Motor neuron (in vitro differentiated cells): ENCODE measurements around the gene ATP5MC2. TPM values are rescaled to one million over a fixed set of nuclear protein-coding genes. Genes with fewer than 3 reads are reported as not detected.
"Not testable (repeated sequence)": the region's sequence is repeated elsewhere in the genome, so short reads cannot be mapped to it uniquely, and the experiment has no call there.

Source experiments
- ATAC-seq, 8 experiments: fragments of 200-7000 bp; cut with Tn5 transposase; replicated peaks in 6 of 8; 2 replicates each; pipeline ENCODE4 v1.8.0; 2021; ENCODE audit warnings: mild to moderate bottlenecking in 8 of 8, moderate library complexity in 8 of 8
- H3K27ac ChIP-seq, 2 donors: fragments of 250-450 bp; sonication (Bioruptor Pico); 2 replicates each; pipeline ENCODE4 v1.9.0; 2021; ENCODE audit warnings: antibody characterized with exemption in 2 of 2, mild to moderate bottlenecking in 2 of 2, moderate library complexity in 1 of 2
- H3K4me1 ChIP-seq, 2 donors: fragments of 250-450 bp; sonication (Bioruptor Pico); replicated peaks in 1 of 2; 2 replicates each; pipeline ENCODE4 v1.6.1; 2021; ENCODE audit warnings: antibody characterized with exemption in 2 of 2, mild to moderate bottlenecking in 2 of 2, moderate library complexity in 1 of 2
- H3K4me3 ChIP-seq, 5 donors: fragments of 250-450 bp; sonication (Bioruptor Pico); 2 replicates each; pipeline ENCODE4 v1.9.0; 2021; ENCODE audit warnings: antibody characterized with exemption in 5 of 5, mild to moderate bottlenecking in 5 of 5, moderate library complexity in 4 of 5
- WGBS, 10 experiments: fragments of 450-650 bp; shearing (Covaris generic); methylation state at CpG; one replicate each; pipeline ENCODE4 v1.0.0; 2022; 5-methylcytosine and 5-hydroxymethylcytosine counted together
- in situ Hi-C, 9 experiments: fragments of 400-800 bp; cut with MboI; loops; one replicate each; pipeline ENCODE4 v1.15.0; 2021; ENCODE audit warnings: low sequenced_read_pairs in 9 of 9, low pct_unique_long_range_greater_than_20kb in 2 of 9; ENCODE audit not compliant: unreplicated experiment in 9 of 9
- total RNA-seq, 8 experiments: library from RNA; unstranded; fragments of 300-600 nt; gene quantifications; 2 replicates each; pipeline versions ENCODE4 v1.2.3 to v1.2.4, GENCODE V29; 2022

The ATP5MC2 gene
- total RNA-seq, 8 experiments from 2014 or later = 318 to 563 (median 434) TPM

DNA sequence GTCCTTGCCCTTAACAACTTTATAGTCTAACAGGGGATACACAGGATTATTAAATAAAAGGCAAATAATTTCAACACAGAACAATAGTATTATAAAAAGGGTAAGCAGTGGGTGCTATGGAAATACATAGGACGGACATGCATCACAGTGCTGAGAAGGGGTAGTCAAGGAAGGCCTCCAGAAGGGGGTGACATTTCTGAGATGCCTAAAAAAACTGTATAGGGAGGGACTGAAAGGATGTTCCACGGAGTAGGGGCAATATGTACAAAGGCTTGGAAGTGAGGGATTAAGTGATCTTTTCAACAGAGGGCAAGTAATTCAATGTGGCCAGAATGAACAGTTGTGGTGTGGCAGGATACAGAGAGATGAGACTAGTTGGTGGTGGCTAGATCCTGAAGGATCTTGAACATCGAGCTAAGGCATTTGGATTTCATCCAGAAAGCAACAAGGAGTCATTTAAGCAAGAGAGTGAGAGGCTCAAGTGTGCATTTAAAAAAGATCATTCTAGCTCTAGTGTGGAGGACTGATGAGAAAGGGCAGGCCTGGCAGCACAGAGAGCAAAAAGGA is 8.9 kb upstream of the ATP5MC2 start:
- no peak for ATAC-seq
- 29 to 100% (median 73%) methylated on average over 1 to 3 of the region's 3 CpGs; no CpG with 5 or more reads in 1 of the 10 experiments for WGBS, 10 experiments
- in situ Hi-C loops = no loop called here
- Histone ChIP-seq H3K27ac (no peak overlapping the region), H3K4me3 (no peak overlapping the region), H3K4me1 (no peaks in the 10 kb centered on the region)

DNA sequence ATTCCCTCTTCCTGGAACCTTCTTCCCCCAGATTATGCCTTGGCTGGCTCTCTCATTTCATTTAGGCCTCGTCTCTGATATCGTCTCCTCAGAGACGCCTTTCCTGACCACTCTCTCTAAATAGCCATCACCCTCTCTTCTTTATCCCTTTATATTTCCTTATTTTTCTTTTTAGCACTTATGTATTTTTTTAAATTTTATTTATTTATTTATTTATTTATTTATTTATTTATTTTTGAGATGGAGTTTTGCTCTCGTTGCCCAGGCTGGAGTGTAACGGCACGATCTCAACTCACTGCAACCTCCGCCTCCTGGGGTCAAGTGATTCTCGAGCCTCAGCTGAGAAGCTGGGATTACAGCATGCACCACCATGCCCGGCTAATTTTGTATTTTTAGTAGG is 8.1 kb upstream of the ATP5MC2 start:
- Histone ChIP-seq H3K27ac (no peak overlapping the region), H3K4me1 (peaks cover 0 to 7% of the 10 kb centered on the region in 2 donors), H3K4me3 (no peak overlapping the region)
- in situ Hi-C loops = no loop called here
- ATAC-seq = no peak
- 78 to 100% (median 90%) methylated on average over 3 to 9 of the region's 9 CpGs for WGBS, 10 experiments

DNA sequence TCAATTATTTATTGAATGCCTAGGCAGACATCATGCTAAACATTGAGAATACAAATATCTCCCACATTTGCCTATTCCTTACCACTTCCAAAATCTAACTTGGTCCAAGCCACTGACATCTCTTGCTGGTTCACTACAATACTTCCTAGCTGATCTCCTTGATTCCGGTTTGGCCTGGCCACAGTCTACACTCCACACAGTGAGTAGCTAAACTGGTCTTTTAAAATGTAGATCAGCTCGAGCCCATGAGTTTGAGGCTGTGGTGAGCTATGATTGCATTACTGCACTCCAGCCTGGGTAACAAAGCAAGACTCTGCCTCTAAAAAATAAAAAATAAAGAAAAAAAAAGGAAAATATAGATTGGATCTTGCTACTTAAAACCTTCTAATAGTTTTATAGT is 7.6 kb upstream of the ATP5MC2 start:
- in situ Hi-C loops = no loop called here
- no peak for ATAC-seq
- peaks cover 0 to 12% of the 10 kb centered on the region in 2 donors for H3K4me1 ChIP-seq
- 57 to 100% (median 70%) methylated on average over 1 to 2 of the region's 2 CpGs; no CpG with 5 or more reads in 2 of the 10 experiments for WGBS, 10 experiments
- no peak overlapping the region for H3K27ac ChIP-seq
- H3K4me3 ChIP-seq = no peak overlapping the region

DNA sequence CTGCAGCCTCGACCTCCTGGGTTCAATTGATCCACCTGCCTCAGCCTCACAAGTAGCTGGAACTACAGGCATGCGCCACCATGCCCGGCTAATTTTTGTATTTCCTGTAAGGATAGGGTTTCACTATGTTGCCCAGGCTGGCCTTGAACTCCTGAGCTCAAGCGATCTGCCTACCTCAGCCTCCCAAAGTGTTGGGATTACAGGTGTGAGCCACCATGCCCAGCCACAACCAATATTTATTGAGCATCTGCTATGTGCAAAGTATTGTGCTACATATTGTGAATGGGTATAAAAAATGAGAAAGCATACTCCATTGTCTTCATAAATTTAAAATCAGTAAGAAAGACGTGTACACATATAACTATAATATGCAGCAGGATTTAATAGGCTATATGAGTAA is 4.2 kb upstream of the ATP5MC2 start:
- in situ Hi-C loops, H3K27ac ChIP-seq, ATAC-seq, H3K4me3 ChIP-seq: not testable (repeated sequence)
- peaks cover 19 to 32% of the 10 kb centered on the region in 2 donors for H3K4me1 ChIP-seq
- WGBS, 10 experiments = 43 to 100% (median 91%) methylated on average over 1 to 5 of the region's 5 CpGs

DNA sequence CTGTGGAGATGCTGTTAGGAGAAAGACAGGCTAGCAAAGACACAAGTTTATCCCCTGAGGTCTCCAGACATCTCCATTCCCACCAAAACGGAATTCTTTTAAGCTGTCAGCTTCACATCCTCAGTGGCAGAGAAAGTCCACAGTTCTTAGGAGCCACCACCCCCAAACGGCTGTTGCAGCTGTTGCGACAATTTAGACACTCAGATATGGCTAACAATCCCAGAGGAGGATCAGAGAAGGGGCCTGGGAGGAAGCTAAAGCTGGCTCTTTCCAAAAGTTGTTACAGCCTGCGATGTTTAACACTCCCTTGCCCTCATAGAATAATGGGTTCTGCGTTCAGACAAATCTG is 1.9 kb upstream of the ATP5MC2 start:
- peak overlapping the region; percentile 27 to 70 (median 36) for H3K4me3 ChIP-seq
- peak overlapping the region; percentile 93 to 98 for H3K27ac ChIP-seq
- no peak for ATAC-seq
- in situ Hi-C loops = loop anchor here in 2 of 9 experiments (10.0 kb wide), 1 partner anchor 133 kb away; no protein-coding TSS in a partner anchor
- peaks cover 25 to 38% of the 10 kb centered on the region in 2 donors for H3K4me1 ChIP-seq
- WGBS, 10 experiments = 23 to 100% (median 62%) methylated on average over 1 to 5 of the region's 5 CpGs; no CpG with 5 or more reads in 1 of the 10 experiments

DNA sequence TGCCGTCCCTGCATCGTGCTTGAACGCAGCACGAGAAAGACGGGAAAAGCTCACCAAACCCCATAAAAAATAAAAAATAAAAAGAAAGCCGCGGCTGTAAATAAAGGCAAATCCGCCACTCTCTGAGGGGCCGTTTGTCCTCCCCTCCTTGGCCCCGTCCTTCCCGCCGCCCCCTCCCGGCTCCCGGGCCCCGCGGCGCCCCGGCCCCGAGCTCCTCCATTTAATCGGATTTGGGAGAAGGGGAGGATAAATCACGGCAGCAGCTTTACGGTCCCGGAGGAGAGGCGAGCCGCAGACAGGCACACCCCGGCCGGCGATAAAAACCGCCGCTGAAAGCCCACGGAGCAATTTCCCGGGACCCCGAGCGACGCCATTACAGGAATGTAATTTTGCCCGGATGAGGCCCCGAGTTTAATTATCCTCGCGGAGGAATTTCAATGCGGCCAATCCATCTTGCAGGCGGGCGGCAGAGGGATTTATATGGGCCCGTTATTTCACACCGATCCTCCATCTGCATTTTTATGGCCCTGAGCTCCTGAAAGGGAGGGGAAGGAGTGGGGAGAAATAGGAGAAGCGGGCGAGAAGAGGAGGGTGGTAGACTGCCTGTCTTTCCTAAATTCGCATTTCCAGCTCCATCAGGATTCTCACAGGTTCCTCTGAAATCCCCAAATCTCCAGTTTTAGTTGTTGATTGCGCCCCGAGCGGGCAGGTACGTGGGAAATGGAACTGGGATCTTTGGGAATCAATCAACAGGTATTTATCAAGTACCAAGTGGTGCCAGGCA is 1.3 kb upstream of the ATP5MC2 start:
- peaks cover 25 to 38% of the 10 kb centered on the region in 2 donors for H3K4me1 ChIP-seq
- peak in 4 of 8 experiments; percentile 6 to 38 (median 12) for ATAC-seq
- in situ Hi-C loops = loop anchor here in 2 of 9 experiments (10.0 kb wide), 1 partner anchor 132 kb away; no protein-coding TSS in a partner anchor
- H3K27ac ChIP-seq = peak overlapping the region; percentile 93 to 98
- 0 to 19% (median 4%) methylated on average over 1 to 15 of the region's 51 CpGs; no CpG with 5 or more reads in 4 of the 10 experiments for WGBS, 10 experiments
- peak overlapping the region; percentile 27 to 70 (median 36) for H3K4me3 ChIP-seq

DNA sequence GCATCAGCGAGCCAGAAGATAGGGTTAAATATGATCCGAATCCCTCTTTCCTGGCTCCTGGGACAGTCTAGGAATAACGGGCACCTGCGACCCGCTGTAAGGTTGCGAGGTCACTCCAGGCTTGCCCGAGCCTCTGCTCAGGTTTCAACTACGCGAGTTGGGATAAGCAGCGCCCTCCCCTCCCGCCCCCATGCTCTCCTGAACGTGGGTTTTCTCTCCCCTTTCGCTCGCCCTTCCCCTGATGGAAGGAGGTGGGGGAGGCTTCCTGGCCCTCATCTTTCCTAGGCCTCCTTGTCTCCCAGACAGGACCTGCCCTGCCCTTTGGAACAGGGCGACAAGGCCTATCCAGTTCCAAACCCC is 753 bp upstream of the ATP5MC2 start:
- in situ Hi-C loops = loop anchor here in 2 of 9 experiments (10.0 kb wide), 1 partner anchor 132 kb away; no protein-coding TSS in a partner anchor

DNA sequence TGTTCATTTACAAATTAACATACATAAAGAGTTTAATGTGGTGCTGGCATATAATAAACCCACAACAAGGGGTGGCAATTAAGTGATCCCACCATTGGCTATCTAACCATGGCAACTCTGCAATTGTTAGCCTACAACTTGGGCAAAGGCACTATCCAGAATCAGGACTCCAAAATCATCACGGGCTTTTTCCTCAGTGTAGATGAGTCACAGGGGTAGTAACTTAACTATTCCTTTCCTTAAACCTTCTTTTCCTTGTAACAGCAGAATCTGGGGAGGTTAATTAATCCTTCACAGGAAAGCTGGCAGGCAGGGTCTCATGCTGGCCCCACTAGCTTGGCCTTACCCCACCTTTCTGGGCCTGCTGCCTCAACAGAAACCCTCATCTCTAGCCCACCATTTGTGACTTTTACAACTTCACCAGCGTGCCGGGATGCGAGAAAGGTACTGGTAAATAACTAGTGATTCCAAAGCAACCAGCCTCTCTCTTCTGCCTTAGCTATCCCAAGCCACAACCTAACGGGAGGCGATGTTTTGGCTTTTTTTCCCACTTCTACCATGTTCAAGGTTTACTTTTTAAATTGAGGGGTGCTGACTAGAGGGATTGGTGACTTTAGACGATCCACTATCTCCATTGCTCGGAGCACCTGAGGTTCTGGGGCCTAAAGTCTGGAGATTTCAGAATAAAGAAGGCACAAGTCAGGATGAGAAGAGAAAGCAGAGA is 744 bp downstream of the ATP5MC2 start:
- no peak for ATAC-seq
- H3K4me1 ChIP-seq = peaks cover 25 to 38% of the 10 kb centered on the region in 2 donors
- H3K27ac ChIP-seq = peak overlapping the region; percentile 89 to 90
- peak overlapping the region; percentile 48 to 83 (median 70) for H3K4me3 ChIP-seq
- 10 to 60% (median 36%) methylated on average over 1 to 8 of the region's 8 CpGs; no CpG with 5 or more reads in 1 of the 10 experiments for WGBS, 10 experiments
- in situ Hi-C loops = loop anchor here in 4 of 9 experiments (10.0 to 25.0 kb wide), 2 partner anchors 130 to 138 kb away; no protein-coding TSS in a partner anchor

More for the DNA sequence above, 753 bp upstream of the ATP5MC2 start:
- H3K4me1 ChIP-seq = peaks cover 25 to 38% of the 10 kb centered on the region in 2 donors
- H3K4me3 ChIP-seq = peak overlapping the region; percentile 27 to 70 (median 36)
- peak overlapping the region; percentile 93 to 98 for H3K27ac ChIP-seq
- ATAC-seq = peak in 7 of 8 experiments; percentile 4 to 26 (median 7)
- WGBS, 10 experiments = 0 to 40% (median 5%) methylated on average over 1 to 6 of the region's 15 CpGs; no CpG with 5 or more reads in 4 of the 10 experiments

DNA sequence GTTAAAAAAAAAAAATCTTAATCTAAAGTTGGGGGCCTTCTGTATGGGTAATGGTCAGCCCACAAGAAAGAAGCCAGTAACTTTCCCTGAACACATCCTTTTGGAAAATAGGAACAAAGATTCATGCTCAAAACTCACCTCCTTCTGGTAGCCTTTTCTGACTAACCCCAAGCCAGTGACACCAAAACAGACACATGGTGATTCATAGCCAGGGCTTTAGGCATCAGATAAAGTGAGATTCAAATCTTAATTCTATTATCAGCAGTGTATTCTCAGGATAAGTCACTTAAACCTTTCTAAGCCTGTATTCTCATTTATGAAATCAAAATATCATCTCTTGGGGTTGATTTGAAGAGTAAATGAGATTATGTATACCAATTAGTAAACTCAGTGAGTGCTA is 4.9 kb downstream of the ATP5MC2 start:
- in situ Hi-C loops = loop anchor here in 4 of 9 experiments (10.0 to 25.0 kb wide), 2 partner anchors 126 to 134 kb away; no protein-coding TSS in a partner anchor
- Histone ChIP-seq H3K4me3 (no peak overlapping the region), H3K4me1 (peaks cover 7 to 8% of the 10 kb centered on the region in 2 donors), H3K27ac (no peak overlapping the region)
- no peak for ATAC-seq

DNA sequence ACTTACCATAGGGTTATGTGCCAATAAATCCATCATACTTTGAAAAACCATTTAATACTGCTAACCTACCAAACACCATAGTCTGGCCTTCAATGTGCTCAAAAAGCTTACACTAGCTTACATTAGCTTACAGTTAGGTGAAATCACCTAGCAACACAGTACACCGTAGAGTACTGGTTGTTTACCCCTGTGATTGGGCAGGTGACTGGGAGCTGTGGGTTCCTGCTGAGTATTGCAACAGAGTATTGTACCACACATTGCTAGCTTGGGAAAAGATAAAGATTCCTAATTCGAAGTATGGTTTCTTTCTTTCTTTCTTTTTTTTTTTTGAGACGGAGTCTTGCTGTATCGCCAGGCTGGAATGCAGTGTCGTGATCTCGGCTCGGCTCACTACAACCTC is 5.6 kb downstream of the ATP5MC2 start:
- Histone ChIP-seq H3K27ac (no peak overlapping the region), H3K4me1 (peaks cover 7 to 8% of the 10 kb centered on the region in 2 donors), H3K4me3 (no peak overlapping the region)
- 80 to 100% (median 99%) methylated on average over 1 to 6 of the region's 7 CpGs; no CpG with 5 or more reads in 4 of the 10 experiments for WGBS, 10 experiments
- in situ Hi-C loops = loop anchor here in 4 of 9 experiments (10.0 to 25.0 kb wide), 2 partner anchors 126 to 133 kb away; no protein-coding TSS in a partner anchor
- no peak for ATAC-seq

DNA sequence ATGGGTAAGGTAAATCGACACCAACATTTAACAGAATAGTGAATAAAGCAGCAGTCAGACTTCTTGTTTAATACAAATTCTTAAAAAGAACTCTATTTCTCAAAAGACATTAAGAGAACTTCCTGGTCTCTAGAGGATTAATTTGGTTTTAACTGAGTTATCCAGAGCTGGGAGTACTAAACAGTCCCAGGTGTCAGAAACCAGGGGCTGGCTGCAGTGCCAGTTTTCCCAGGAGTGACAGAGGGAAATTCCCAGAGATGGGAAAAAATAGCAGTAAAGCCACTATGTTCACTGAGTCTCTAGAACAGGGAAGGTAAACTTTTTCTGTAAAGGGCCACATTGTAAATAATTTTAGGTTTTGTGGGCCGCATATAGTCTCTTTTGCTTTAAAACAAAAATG is 8.8 kb downstream of the ATP5MC2 start:
- in situ Hi-C loops = loop anchor here in 2 of 9 experiments (25.0 kb wide), 1 partner anchor 130 kb away; no protein-coding TSS in a partner anchor
- H3K27ac ChIP-seq = no peak overlapping the region
- ATAC-seq = no peak
- WGBS, 10 experiments = 73 to 100% (median 100%) methylated on average over 1 to 2 of the region's 2 CpGs; no CpG with 5 or more reads in 1 of the 10 experiments
- no peak overlapping the region for H3K4me3 ChIP-seq
- H3K4me1 ChIP-seq = no peaks in the 10 kb centered on the region

DNA sequence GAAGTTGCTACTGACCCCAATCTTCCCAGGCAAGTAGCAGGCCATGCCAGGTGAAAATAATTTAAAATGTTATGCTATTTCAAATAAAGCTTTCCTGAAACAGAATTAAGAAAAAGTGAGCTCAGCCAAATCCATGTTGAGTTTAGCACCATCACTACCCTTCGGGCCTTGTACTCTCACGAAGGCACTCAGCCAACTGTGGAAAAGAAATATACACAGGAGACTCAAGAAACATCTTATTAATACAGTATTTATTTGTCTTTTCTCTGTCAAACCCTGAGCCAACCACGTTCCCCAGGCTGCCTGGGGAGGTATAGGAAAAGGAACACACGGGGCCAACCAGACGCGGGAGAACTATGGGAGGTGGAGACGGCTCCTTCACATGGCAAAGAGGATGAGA is 10.9 kb downstream of the ATP5MC2 start:
- WGBS, 10 experiments = 67 to 100% (median 89%) methylated on average over 1 to 7 of the region's 7 CpGs; no CpG with 5 or more reads in 1 of the 10 experiments
- H3K27ac ChIP-seq = no peak overlapping the region
- no peak overlapping the region for H3K4me3 ChIP-seq
- ATAC-seq = no peak
- H3K4me1 ChIP-seq = peaks cover 0 to 4% of the 10 kb centered on the region in 2 donors
- in situ Hi-C loops = loop anchor here in 2 of 9 experiments (25.0 kb wide), 1 partner anchor 128 kb away; no protein-coding TSS in a partner anchor
